RWPE2 (cell line): ENCODE results near the gene RBMS3.

Experiments used
- ATAC-seq: fragments of 200-7000 bp; cut with Tn5 transposase; 3 replicates; pipeline ENCODE4 v1.9.1; 2021; ENCODE audit warnings: low read depth
- DNase-seq: peaks from one replicate; pipeline ENCODE4 v3.0.0-alpha.2; 2020; ENCODE audit warnings: low spot score
- H3K27ac ChIP-seq: fragments of 450-650 bp; 2 replicates; pipeline ENCODE4 v1.5.1; 2017; ENCODE audit warnings: mild to moderate bottlenecking; ENCODE audit not compliant: poor library complexity, severe bottlenecking
- H3K27me3 ChIP-seq: fragments of 250-450 bp; sonication (Bioruptor Pico); 2 replicates; pipeline ENCODE4 v1.5.1; 2021; ENCODE audit warnings: mild to moderate bottlenecking, moderate library complexity; ENCODE audit not compliant: insufficient read depth, poor library complexity, severe bottlenecking
- H3K36me3 ChIP-seq: fragments of 250-450 bp; sonication (Bioruptor Pico); 2 replicates; pipeline ENCODE4 v1.5.1; 2020; ENCODE audit warnings: low read depth, mild to moderate bottlenecking, moderate library complexity
- H3K4me1 ChIP-seq: fragments of 250-450 bp; sonication (Bioruptor Pico); 2 replicates; pipeline ENCODE4 v1.5.1; 2021; ENCODE audit warnings: mild to moderate bottlenecking, moderate library complexity; ENCODE audit not compliant: insufficient read depth, poor library complexity, severe bottlenecking
- H3K4me3 ChIP-seq: fragments of 250-450 bp; sonication (Bioruptor Pico); 2 replicates; pipeline ENCODE4 v1.5.1; 2021; ENCODE audit warnings: mild to moderate bottlenecking, moderate library complexity; ENCODE audit not compliant: severe bottlenecking
- H3K9me3 ChIP-seq: fragments of 250-450 bp; sonication (Bioruptor Pico); 2 replicates; pipeline ENCODE4 v1.5.1; 2021; ENCODE audit warnings: mild to moderate bottlenecking, moderate library complexity; ENCODE audit not compliant: severe bottlenecking
- CTCF ChIP-seq: fragments of 450-650 bp; IDR thresholded peaks from one replicate; pipeline ENCODE4 v1.5.1; 2017; ENCODE audit warnings: mild to moderate bottlenecking, moderate library complexity; ENCODE audit not compliant: poor library complexity, severe bottlenecking

RBMS3 gene

DNA sequence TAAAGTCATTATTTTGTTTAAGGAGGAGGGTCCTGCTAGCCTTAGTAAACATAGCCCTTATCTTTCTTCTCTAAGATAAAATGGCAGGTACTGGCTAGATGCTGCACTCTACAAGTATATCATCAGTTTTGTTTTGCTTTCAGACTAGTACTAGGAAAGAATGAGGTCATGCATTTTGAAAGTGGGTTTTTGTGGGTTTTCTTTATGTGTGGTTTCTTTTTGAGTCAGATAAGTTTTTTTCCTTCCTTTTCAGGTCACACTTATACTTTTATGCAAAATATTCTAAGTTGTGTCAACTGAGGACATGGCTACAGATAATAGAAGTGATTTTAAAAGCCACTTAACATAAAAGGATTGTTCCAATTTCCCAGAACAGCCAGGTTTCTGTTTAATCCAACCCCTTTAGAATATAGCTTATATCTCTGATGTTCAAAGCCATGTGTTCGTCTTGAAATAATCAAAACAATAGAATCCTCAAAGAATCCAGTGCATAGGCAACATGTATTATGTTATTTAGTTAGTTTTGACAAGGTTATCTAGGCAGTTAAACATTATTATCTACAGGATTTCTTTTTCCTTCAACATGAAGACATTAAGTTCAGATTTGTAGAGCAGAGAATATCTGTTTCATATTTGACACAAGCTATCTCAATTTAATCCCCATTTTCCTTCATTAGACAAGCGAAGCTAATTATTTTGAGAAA lies 406.2 kb downstream of the RBMS3 start:
- Histone ChIP-seq H3K4me1 (peaks cover 13% of the 10 kb centered on the region), H3K36me3 (no peaks in the 10 kb centered on the region), H3K9me3 (no peaks in the 10 kb centered on the region), H3K4me3 (no peak overlapping the region), H3K27me3 (no peaks in the 10 kb centered on the region), H3K27ac (no peak overlapping the region)
- DNase-seq (no peak), ATAC-seq (no peak)
- no peak for TF ChIP-seq CTCF

DNA sequence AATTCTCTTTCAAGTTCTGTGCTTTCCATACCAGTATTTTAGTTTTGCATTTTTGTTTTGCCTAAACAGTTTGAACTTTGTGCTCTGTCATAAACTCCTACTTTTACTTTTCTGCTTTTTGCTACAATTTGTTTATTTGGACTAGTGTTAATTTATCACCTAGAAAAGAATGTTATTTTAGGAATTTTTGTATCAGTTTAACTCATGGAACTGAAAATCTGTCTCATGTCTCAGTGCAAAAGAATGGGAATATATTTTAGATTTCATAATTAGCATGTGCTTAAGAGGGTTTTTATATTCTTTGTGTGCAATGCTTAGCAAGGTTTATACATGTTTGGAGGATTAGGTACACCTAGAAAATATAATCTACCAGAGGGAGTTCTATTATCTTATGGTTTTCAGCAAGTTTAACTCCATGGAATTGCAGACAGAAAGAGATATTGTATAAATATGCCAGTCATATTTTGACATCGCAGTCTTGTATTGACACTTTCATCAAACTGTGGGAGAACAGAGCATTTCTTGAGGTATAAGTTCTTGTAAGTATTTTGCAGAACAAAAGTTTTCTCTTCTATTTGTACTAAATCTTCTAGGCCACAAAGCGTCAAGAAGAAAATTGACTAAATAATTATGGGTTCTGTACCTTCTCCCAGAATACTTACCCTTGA lies 409.9 kb downstream of the RBMS3 start:
- no peaks in the 10 kb centered on the region for H3K27me3 ChIP-seq
- no peak for TF ChIP-seq CTCF
- no peaks in the 10 kb centered on the region for H3K36me3 ChIP-seq
- H3K4me1 ChIP-seq = peaks cover 31% of the 10 kb centered on the region
- ATAC-seq (no peak), DNase-seq (no peak)
- H3K4me3 ChIP-seq = no peak overlapping the region
- H3K27ac ChIP-seq = peak overlapping the region; percentile 12
- no peaks in the 10 kb centered on the region for H3K9me3 ChIP-seq

- Histone ChIP-seq H3K36me3 (no peaks in the 10 kb centered on the region), H3K4me1 (peaks cover 48% of the 10 kb centered on the region), H3K27me3 (no peaks in the 10 kb centered on the region), H3K9me3 (no peaks in the 10 kb centered on the region), H3K27ac (peak overlapping the region; percentile 100), H3K4me3 (no peak overlapping the region)
- DNase-seq (peak; percentile 83), ATAC-seq (peak; percentile 93)
- TF ChIP-seq CTCF = no peak
Measured at GRCh38 chr3:29693863-29694262, 413.0 kb downstream of the RBMS3 start.

DNA sequence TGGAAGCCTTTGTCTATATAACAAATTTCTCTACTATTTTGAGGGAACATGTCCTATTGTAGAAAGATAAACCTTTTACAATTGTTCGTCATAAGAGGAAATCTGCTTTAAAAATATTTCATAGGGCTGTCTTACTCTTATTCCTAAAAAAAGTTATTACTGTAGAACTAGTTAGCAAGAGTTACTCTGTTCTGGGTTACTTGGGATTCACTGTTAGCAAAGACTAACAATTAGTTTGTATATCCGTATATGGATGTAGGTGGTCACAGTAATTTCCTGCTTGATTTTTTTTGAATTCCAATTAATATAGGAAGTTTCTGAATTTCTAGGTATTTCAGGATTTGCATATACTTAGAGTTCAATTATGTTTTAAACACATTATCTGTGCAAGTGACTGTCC lies 413.5 kb downstream of the RBMS3 start:
- Histone ChIP-seq H3K4me3 (no peak overlapping the region), H3K36me3 (no peaks in the 10 kb centered on the region), H3K27ac (peak overlapping the region; percentile 100), H3K9me3 (no peaks in the 10 kb centered on the region), H3K27me3 (no peaks in the 10 kb centered on the region), H3K4me1 (peaks cover 48% of the 10 kb centered on the region)
- DNase-seq = no peak
- ATAC-seq = no peak
- TF ChIP-seq CTCF = no peak

DNA sequence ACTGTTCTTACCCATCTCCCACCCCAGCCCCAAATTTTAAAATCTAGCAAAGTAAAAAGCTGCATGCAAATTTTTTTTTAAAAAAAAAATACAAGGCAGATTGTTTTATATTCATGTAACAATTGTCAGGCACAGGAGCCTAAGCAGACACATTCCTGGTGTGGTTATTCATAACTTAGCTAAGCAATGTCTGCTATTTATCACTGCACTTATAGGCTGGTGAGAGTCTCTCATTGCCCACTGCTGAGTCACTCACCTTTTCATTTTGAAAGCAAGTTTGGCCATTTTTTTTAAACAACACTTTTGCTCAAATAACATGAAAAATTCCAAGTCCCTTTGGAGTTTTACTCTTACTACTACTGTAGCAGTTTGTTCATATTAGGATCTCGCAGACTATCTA lies 413.9 kb downstream of the RBMS3 start:
- DNase-seq (no peak), ATAC-seq (peak; percentile 92)
- no peak for TF ChIP-seq CTCF
- peaks cover 48% of the 10 kb centered on the region for H3K4me1 ChIP-seq
- no peaks in the 10 kb centered on the region for H3K27me3 ChIP-seq
- peak overlapping the region; percentile 100 for H3K27ac ChIP-seq
- H3K9me3 ChIP-seq = no peaks in the 10 kb centered on the region
- H3K4me3 ChIP-seq = no peak overlapping the region
- H3K36me3 ChIP-seq = peaks cover 3% of the 10 kb centered on the region; the same call in 1 of the 2 replicates
